ENCODE measurements around the gene GSK3B. TPM values are rescaled to one million over a fixed set of nuclear protein-coding genes. Genes with fewer than 3 reads are reported as not detected.
A peak's percentile ranks its signal among the peaks of the same experiment; 100 is the strongest.

Gene GSK3B
- total RNA-seq, 1 experiment from 2014 or later: 50.0 TPM

DNA sequence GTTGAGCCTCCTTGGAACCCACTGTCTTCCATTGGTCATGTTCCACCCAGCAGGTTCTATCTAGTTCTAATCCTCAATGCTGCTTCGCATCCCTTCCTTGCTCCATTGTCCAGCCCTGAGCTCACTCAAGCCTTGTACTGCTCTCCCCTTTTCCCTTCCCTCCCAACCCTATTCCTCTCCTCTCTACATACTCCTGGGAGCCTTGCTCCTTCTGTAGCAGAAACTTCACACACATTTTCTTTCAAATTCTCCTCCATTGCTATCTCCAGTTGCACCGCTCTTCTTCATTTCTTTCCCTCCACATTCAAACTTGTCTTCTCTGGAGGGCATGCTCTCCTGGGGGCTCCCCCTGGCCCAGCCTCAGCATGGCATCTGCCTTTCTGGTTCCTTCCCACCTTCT, 297.9 kb downstream of the GSK3B start (continued):
- TF ChIP-seq, protein P1, sequence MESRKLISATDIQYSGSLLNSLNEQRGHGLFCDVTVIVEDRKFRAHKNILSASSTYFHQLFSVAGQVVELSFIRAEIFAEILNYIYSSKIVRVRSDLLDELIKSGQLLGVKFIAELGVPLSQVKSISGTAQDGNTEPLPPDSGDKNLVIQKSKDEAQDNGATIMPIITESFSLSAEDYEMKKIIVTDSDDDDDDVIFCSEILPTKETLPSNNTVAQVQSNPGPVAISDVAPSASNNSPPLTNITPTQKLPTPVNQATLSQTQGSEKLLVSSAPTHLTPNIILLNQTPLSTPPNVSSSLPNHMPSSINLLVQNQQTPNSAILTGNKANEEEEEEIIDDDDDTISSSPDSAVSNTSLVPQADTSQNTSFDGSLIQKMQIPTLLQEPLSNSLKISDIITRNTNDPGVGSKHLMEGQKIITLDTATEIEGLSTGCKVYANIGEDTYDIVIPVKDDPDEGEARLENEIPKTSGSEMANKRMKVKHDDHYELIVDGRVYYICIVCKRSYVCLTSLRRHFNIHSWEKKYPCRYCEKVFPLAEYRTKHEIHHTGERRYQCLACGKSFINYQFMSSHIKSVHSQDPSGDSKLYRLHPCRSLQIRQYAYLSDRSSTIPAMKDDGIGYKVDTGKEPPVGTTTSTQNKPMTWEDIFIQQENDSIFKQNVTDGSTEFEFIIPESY (IDR thresholded peaks at IDR 0.05; ENCODE audit: extremely low read depth, insufficient replicate concordance, low read length): no peak
- TF ChIP-seq SRF (IDR thresholded peaks at IDR 0.05; ENCODE audit: low read depth) (no peak), CEBPB (IDR thresholded peaks at IDR 0.05; ENCODE audit: low read depth) (no peak), ZNF274 (IDR thresholded peaks at IDR 0.05; ENCODE audit: low read depth, low read length) (no peak), FOSL1 (IDR thresholded peaks at IDR 0.05; ENCODE audit: low read depth) (no peak), RAD21 (IDR thresholded peaks at IDR 0.05; ENCODE audit: low read depth) (no peak), POLR2A (IDR thresholded peaks at IDR 0.05; ENCODE audit: borderline replicate concordance, extremely low read depth, insufficient read depth, insufficient read length) (no peak)

DNA sequence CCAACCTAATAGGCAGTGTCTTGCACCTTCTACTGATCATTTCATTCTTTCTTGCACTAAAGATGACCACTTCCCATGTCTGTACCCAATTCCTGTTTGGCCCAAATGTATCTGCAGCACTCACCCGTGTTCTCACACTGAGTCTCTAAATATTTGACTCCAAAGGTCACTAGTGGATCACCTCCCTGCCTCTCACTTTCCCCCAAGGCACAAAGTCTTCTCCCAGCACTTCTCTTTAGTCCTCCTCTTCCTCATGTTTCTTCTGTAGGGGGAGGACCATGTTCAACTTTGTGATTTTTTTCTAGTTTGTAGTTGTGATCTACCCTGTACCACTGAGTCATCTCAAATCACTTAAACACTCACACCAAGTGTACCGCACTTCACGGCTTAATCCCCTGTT, 298.4 kb downstream of the GSK3B start:
- peaks cover 12 to 16% of the 10 kb centered on the region in 2 experiments; a peak in 3 of 4 replicates for H3K4me1 ChIP-seq (ENCODE audit: control insufficient read depth in 1 of 2, insufficient read depth in 2 of 2, low read length in 2 of 2)
- POLR2A ChIA-PET: no interaction called here
- H3K27me3 ChIP-seq (ENCODE audit: insufficient read depth, low read length): no peaks in the 10 kb centered on the region
- H3K4me2 ChIP-seq (ENCODE audit: low read length): peak overlapping the region; percentile 80
- ATAC-seq: no peak
- TF ChIP-seq TCF7L2 (IDR thresholded peaks at IDR 0.05; ENCODE audit: borderline replicate concordance, extremely low read depth, insufficient read depth, insufficient read length) (no peak), EZH2 (IDR thresholded peaks at IDR 0.05) (no peak), RAD21 (IDR thresholded peaks at IDR 0.05; ENCODE audit: low read depth) (no peak), ZFX (IDR thresholded peaks at IDR 0.05) (no peak), FOSL1 (IDR thresholded peaks at IDR 0.05; ENCODE audit: low read depth) (no peak), EGR1 (IDR thresholded peaks at IDR 0.05; ENCODE audit: low read depth) (no peak)
- TF ChIP-seq, protein P2, sequence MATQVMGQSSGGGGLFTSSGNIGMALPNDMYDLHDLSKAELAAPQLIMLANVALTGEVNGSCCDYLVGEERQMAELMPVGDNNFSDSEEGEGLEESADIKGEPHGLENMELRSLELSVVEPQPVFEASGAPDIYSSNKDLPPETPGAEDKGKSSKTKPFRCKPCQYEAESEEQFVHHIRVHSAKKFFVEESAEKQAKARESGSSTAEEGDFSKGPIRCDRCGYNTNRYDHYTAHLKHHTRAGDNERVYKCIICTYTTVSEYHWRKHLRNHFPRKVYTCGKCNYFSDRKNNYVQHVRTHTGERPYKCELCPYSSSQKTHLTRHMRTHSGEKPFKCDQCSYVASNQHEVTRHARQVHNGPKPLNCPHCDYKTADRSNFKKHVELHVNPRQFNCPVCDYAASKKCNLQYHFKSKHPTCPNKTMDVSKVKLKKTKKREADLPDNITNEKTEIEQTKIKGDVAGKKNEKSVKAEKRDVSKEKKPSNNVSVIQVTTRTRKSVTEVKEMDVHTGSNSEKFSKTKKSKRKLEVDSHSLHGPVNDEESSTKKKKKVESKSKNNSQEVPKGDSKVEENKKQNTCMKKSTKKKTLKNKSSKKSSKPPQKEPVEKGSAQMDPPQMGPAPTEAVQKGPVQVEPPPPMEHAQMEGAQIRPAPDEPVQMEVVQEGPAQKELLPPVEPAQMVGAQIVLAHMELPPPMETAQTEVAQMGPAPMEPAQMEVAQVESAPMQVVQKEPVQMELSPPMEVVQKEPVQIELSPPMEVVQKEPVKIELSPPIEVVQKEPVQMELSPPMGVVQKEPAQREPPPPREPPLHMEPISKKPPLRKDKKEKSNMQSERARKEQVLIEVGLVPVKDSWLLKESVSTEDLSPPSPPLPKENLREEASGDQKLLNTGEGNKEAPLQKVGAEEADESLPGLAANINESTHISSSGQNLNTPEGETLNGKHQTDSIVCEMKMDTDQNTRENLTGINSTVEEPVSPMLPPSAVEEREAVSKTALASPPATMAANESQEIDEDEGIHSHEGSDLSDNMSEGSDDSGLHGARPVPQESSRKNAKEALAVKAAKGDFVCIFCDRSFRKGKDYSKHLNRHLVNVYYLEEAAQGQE (IDR thresholded peaks at IDR 0.05; ENCODE audit: low read depth): no peak
- TF ChIP-seq, protein P3, sequence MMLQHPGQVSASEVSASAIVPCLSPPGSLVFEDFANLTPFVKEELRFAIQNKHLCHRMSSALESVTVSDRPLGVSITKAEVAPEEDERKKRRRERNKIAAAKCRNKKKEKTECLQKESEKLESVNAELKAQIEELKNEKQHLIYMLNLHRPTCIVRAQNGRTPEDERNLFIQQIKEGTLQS (IDR thresholded peaks at IDR 0.05): no peak
- no TSS peak for BruUV-seq (replicated peaks)
- H2AFZ ChIP-seq (ENCODE audit: low read depth, low read length, poor library complexity, severe bottlenecking): no peak overlapping the region
- CTCF ChIA-PET: no interaction called here
- H4K20me1 ChIP-seq (ENCODE audit: insufficient read depth): no peaks in the 10 kb centered on the region
- H3K4me3 ChIP-seq (replicated peaks in 1 of 2; ENCODE audit: low read depth in 1 of 2, low read length in 2 of 2): no peak overlapping the region
- H3K9ac ChIP-seq (ENCODE audit: low read length): no peak overlapping the region
- DNase-seq (ENCODE audit: low read depth, low spot score): no peak
- no peaks in the 10 kb centered on the region for H3K36me3 ChIP-seq (ENCODE audit: control insufficient read depth in 1 of 2, insufficient read depth in 2 of 2, low read length in 2 of 2)
- no peaks in the 10 kb centered on the region for H3K79me2 ChIP-seq (ENCODE audit: insufficient read depth, low read length)
- RAD21 ChIA-PET (ENCODE audit: low non-redundant PET in 1 of 2, low total read pairs in 2 of 2, uncharacterized antibody in 2 of 2, unreplicated experiment in 2 of 2): no interaction called here
- intact Hi-C loops (cut with micrococcal nuclease): no loop called here
- H3K27ac ChIP-seq (ENCODE audit: low read depth, low read length): no peak overlapping the region
- H3K9me3 ChIP-seq (ENCODE audit: control insufficient read depth in 1 of 2, insufficient read depth in 1 of 2, low read depth in 1 of 2, low read length in 2 of 2): no peaks in the 10 kb centered on the region
- H3K9me2 ChIP-seq (ENCODE audit: insufficient read depth): no peaks in the 10 kb centered on the region

Data from HCT116 (cell line).